GM12878 (cell line): ENCODE measurements around the gene ENSA. TPM values are rescaled to one million over a fixed set of nuclear protein-coding genes. Genes with fewer than 3 reads are reported as not detected.

Experiments used
- polyA plus RNA-seq, 11 experiments: library from polyadenylated mRNA; depleted of rRNA in 4 of 11; unstranded in 6 of 11; stranded (reverse) in 5 of 11; fragments of >200 nt; fragmentation: Nextera tagmentation in 4 of 11; fragmentation: Illumina TruSeq in 1 of 11; extraction: Ambion mirVana in 4 of 11; extraction: Trizol in 1 of 11; gene quantifications; 1 replicate in 1 of 11; 2 replicates in 10 of 11; pipeline versions ENCODE4 v1.2.1 to v1.2.3, GENCODE V29; 2011 to 2016; ENCODE audit warnings: inconsistent platforms in 2 of 11, missing spikeins in 2 of 11, low read depth in 1 of 11
- small RNA-seq: library from RNA; depleted of rRNA; stranded (forward); fragments of <200 nt; gene quantifications from one replicate; pipeline ENCODE3, GENCODE V24; 2014
- total RNA-seq, 4 experiments: library from RNA; depleted of rRNA in 3 of 4; stranded (reverse); fragments of >200 nt in 3 of 4; fragmentation: Illumina TruSeq in 1 of 4; extraction: Trizol in 1 of 4; gene quantifications; 2 replicates each; pipeline versions ENCODE4 v1.2.1 to v1.2.3, GENCODE V29; 2013 to 2021

ENSA gene
- total and polyA plus RNA-seq, 10 of the 15 experiments (the other 5 are each of a cell fraction or from before 2014, with no cell fraction given) = 56.1 to 605 (median 143) TPM

Small RNA genes within 50 kb of the gene (small RNA-seq; reads per million reads assigned to genes)
- gene RF00015 = not detected
- gene RF00561 = not detected

Other genes starting within 250 kb of the ENSA start
Only the 7 nearest of the 10 such genes appear.
- gene ECM1, start 121.5 kb downstream of the ENSA start, total RNA-seq (2014; rRNA removed) = 0.22 and 0.34 TPM in 2 replicates
- 0.28 and 0.36 TPM in 2 replicates for gene ECM1, start 121.5 kb downstream of the ENSA start, total RNA-seq (2014; rRNA removed; fragmentation: Illumina TruSeq; extraction: Trizol)
- 1.0 and 1.3 TPM in 2 replicates for gene ECM1, start 121.5 kb downstream of the ENSA start, total RNA-seq (2021)
- gene ECM1, start 121.5 kb downstream of the ENSA start, polyA plus RNA-seq (2011; rRNA removed) = 0.55 and 1.0 TPM in 2 replicates
- 0.84 and 1.1 TPM in 2 replicates for gene ECM1, start 121.5 kb downstream of the ENSA start, polyA plus RNA-seq (2014; fragmentation: Illumina TruSeq; extraction: Trizol)
- under 1 TPM; 0.06 to 0.35 TPM for gene ECM1, start 121.5 kb downstream of the ENSA start, polyA plus RNA-seq (2014; fragmentation: Nextera tagmentation; extraction: Ambion mirVana)
- gene ECM1, start 121.5 kb downstream of the ENSA start, polyA plus RNA-seq (2014; rRNA removed) = 0.55 and 0.91 TPM in 2 replicates
- 1 to 10 TPM in 1 of 2 experiments, under 1 TPM in 1; 0.66 to 1.1 TPM for gene ECM1, start 121.5 kb downstream of the ENSA start, polyA plus RNA-seq (2016; fragmentation: Nextera tagmentation; extraction: Ambion mirVana)
- not detected in 2 replicates for gene FALEC, start 113.9 kb downstream of the ENSA start, total RNA-seq (2014; rRNA removed)
- 0.31 and 0.37 TPM in 2 replicates for gene FALEC, start 113.9 kb downstream of the ENSA start, total RNA-seq (2014; rRNA removed; fragmentation: Illumina TruSeq; extraction: Trizol)
- gene FALEC, start 113.9 kb downstream of the ENSA start, total RNA-seq (2021) = 0.41 TPM in 1 of 2 replicates, not detected in the other
- gene FALEC, start 113.9 kb downstream of the ENSA start, polyA plus RNA-seq (2011; rRNA removed) = 0.27 TPM in 1 of 2 replicates, not detected in the other
- gene FALEC, start 113.9 kb downstream of the ENSA start, polyA plus RNA-seq (2014; fragmentation: Illumina TruSeq; extraction: Trizol) = 0.40 TPM in 1 of 2 replicates, not detected in the other
- gene FALEC, start 113.9 kb downstream of the ENSA start, polyA plus RNA-seq (2014; fragmentation: Nextera tagmentation; extraction: Ambion mirVana) = under 1 TPM in 1 of 2 experiments, not detected in 1; 0.21 TPM
- not detected in 2 replicates for gene FALEC, start 113.9 kb downstream of the ENSA start, polyA plus RNA-seq (2014; rRNA removed)
- gene FALEC, start 113.9 kb downstream of the ENSA start, polyA plus RNA-seq (2016; fragmentation: Nextera tagmentation; extraction: Ambion mirVana) = under 1 TPM; 0.32 to 0.71 TPM
- gene ADAMTSL4, start 80.2 kb downstream of the ENSA start, total RNA-seq (2014; rRNA removed) = not detected in 2 replicates
- not detected in 2 replicates for gene ADAMTSL4, start 80.2 kb downstream of the ENSA start, total RNA-seq (2014; rRNA removed; fragmentation: Illumina TruSeq; extraction: Trizol)
- gene ADAMTSL4, start 80.2 kb downstream of the ENSA start, total RNA-seq (2021) = 0.15 and 0.21 TPM in 2 replicates
- gene ADAMTSL4, start 80.2 kb downstream of the ENSA start, polyA plus RNA-seq (2011; rRNA removed) = not detected in 2 replicates
- not detected in 2 replicates for gene ADAMTSL4, start 80.2 kb downstream of the ENSA start, polyA plus RNA-seq (2014; fragmentation: Illumina TruSeq; extraction: Trizol)
- under 1 TPM; 0.04 to 0.05 TPM for gene ADAMTSL4, start 80.2 kb downstream of the ENSA start, polyA plus RNA-seq (2014; fragmentation: Nextera tagmentation; extraction: Ambion mirVana)
- not detected in 2 replicates for gene ADAMTSL4, start 80.2 kb downstream of the ENSA start, polyA plus RNA-seq (2014; rRNA removed)
- gene ADAMTSL4, start 80.2 kb downstream of the ENSA start, polyA plus RNA-seq (2016; fragmentation: Nextera tagmentation; extraction: Ambion mirVana) = under 1 TPM; 0.04 to 0.09 TPM
- gene MCL1, start 50.0 kb downstream of the ENSA start, total RNA-seq (2014; rRNA removed) = 92.5 and 101 TPM in 2 replicates
- 99.4 and 99.6 TPM in 2 replicates for gene MCL1, start 50.0 kb downstream of the ENSA start, total RNA-seq (2014; rRNA removed; fragmentation: Illumina TruSeq; extraction: Trizol)
- gene MCL1, start 50.0 kb downstream of the ENSA start, total RNA-seq (2021) = 142 and 148 TPM in 2 replicates
- gene MCL1, start 50.0 kb downstream of the ENSA start, polyA plus RNA-seq (2011; rRNA removed) = 102 and 141 TPM in 2 replicates
- 109 and 133 TPM in 2 replicates for gene MCL1, start 50.0 kb downstream of the ENSA start, polyA plus RNA-seq (2014; fragmentation: Illumina TruSeq; extraction: Trizol)
- 10 to 100 TPM; 18.1 to 25.5 TPM for gene MCL1, start 50.0 kb downstream of the ENSA start, polyA plus RNA-seq (2014; fragmentation: Nextera tagmentation; extraction: Ambion mirVana)
- gene MCL1, start 50.0 kb downstream of the ENSA start, polyA plus RNA-seq (2014; rRNA removed) = 74.7 and 80.2 TPM in 2 replicates
- 10 to 100 TPM; 52.6 to 60.3 TPM for gene MCL1, start 50.0 kb downstream of the ENSA start, polyA plus RNA-seq (2016; fragmentation: Nextera tagmentation; extraction: Ambion mirVana)
- 7.7 and 8.8 TPM in 2 replicates for gene GOLPH3L, start 67.5 kb upstream of the ENSA start, total RNA-seq (2014; rRNA removed)
- gene GOLPH3L, start 67.5 kb upstream of the ENSA start, total RNA-seq (2014; rRNA removed; fragmentation: Illumina TruSeq; extraction: Trizol) = 20.0 and 21.0 TPM in 2 replicates
- gene GOLPH3L, start 67.5 kb upstream of the ENSA start, total RNA-seq (2021) = 17.2 and 18.3 TPM in 2 replicates
- gene GOLPH3L, start 67.5 kb upstream of the ENSA start, polyA plus RNA-seq (2011; rRNA removed) = 25.2 and 34.7 TPM in 2 replicates
- gene GOLPH3L, start 67.5 kb upstream of the ENSA start, polyA plus RNA-seq (2014; fragmentation: Illumina TruSeq; extraction: Trizol) = 27.2 and 29.7 TPM in 2 replicates
- gene GOLPH3L, start 67.5 kb upstream of the ENSA start, polyA plus RNA-seq (2014; fragmentation: Nextera tagmentation; extraction: Ambion mirVana) = 10 to 100 TPM; 11.8 to 12.1 TPM
- 14.2 and 14.5 TPM in 2 replicates for gene GOLPH3L, start 67.5 kb upstream of the ENSA start, polyA plus RNA-seq (2014; rRNA removed)
- gene GOLPH3L, start 67.5 kb upstream of the ENSA start, polyA plus RNA-seq (2016; fragmentation: Nextera tagmentation; extraction: Ambion mirVana) = 10 to 100 TPM; 24.4 to 29.9 TPM
- 0.22 TPM in 1 of 2 replicates, not detected in the other for gene HORMAD1, start 91.3 kb upstream of the ENSA start, total RNA-seq (2014; rRNA removed)
- gene HORMAD1, start 91.3 kb upstream of the ENSA start, total RNA-seq (2014; rRNA removed; fragmentation: Illumina TruSeq; extraction: Trizol) = 0.22 and 0.28 TPM in 2 replicates
- gene HORMAD1, start 91.3 kb upstream of the ENSA start, total RNA-seq (2021) = not detected in 2 replicates
- gene HORMAD1, start 91.3 kb upstream of the ENSA start, polyA plus RNA-seq (2011; rRNA removed) = 0.08 and 0.27 TPM in 2 replicates
- 0.78 TPM in 1 of 2 replicates, not detected in the other for gene HORMAD1, start 91.3 kb upstream of the ENSA start, polyA plus RNA-seq (2014; fragmentation: Illumina TruSeq; extraction: Trizol)
- not detected for gene HORMAD1, start 91.3 kb upstream of the ENSA start, polyA plus RNA-seq (2014; fragmentation: Nextera tagmentation; extraction: Ambion mirVana)
- 0.22 TPM in 1 of 2 replicates, not detected in the other for gene HORMAD1, start 91.3 kb upstream of the ENSA start, polyA plus RNA-seq (2014; rRNA removed)
- under 1 TPM in 1 of 2 experiments, not detected in 1; 0.18 TPM for gene HORMAD1, start 91.3 kb upstream of the ENSA start, polyA plus RNA-seq (2016; fragmentation: Nextera tagmentation; extraction: Ambion mirVana)
- 32.8 and 52.8 TPM in 2 replicates for gene CTSS, start 136.2 kb upstream of the ENSA start, total RNA-seq (2014; rRNA removed)
- 75.1 and 75.2 TPM in 2 replicates for gene CTSS, start 136.2 kb upstream of the ENSA start, total RNA-seq (2014; rRNA removed; fragmentation: Illumina TruSeq; extraction: Trizol)
- gene CTSS, start 136.2 kb upstream of the ENSA start, total RNA-seq (2021) = 49.9 and 50.3 TPM in 2 replicates
- 174 and 224 TPM in 2 replicates for gene CTSS, start 136.2 kb upstream of the ENSA start, polyA plus RNA-seq (2011; rRNA removed)
- 57.7 and 77.7 TPM in 2 replicates for gene CTSS, start 136.2 kb upstream of the ENSA start, polyA plus RNA-seq (2014; fragmentation: Illumina TruSeq; extraction: Trizol)
- gene CTSS, start 136.2 kb upstream of the ENSA start, polyA plus RNA-seq (2014; fragmentation: Nextera tagmentation; extraction: Ambion mirVana) = 10 to 100 TPM; 68.6 to 84.8 TPM
- 52.6 and 64.0 TPM in 2 replicates for gene CTSS, start 136.2 kb upstream of the ENSA start, polyA plus RNA-seq (2014; rRNA removed)
- 10 to 100 TPM; 49.4 to 52.4 TPM for gene CTSS, start 136.2 kb upstream of the ENSA start, polyA plus RNA-seq (2016; fragmentation: Nextera tagmentation; extraction: Ambion mirVana)